ENCODE measurements around the gene NHSL1.

Gene NHSL1

GRCh38 chr6:138499303-138500018 is at the start of gene NHSL1:
Gene NHSL1, minus strand, starts transcription at chr6:138499494. Its CDS starts 204 bp downstream, at chr6:138499290.
- DNase-seq = no peak

- DNase-seq = no peak
Observed at GRCh38 chr6:138546733-138547185, 47.5 kb upstream of the NHSL1 start.

GRCh38 chr6:138545621-138545980 is 46.3 kb upstream of the NHSL1 start:
- DNase-seq = no peak

- DNase-seq = no peak
Observed at GRCh38 chr6:138544501-138544900, 45.2 kb upstream of the NHSL1 start.

GRCh38 chr6:138543657-138544056 is 44.4 kb upstream of the NHSL1 start:
- no peak for DNase-seq

- no peak for DNase-seq
Observed at GRCh38 chr6:138541823-138542481, 42.7 kb upstream of the NHSL1 start.

GRCh38 chr6:138540468-138540867 is 41.2 kb upstream of the NHSL1 start:
- DNase-seq = no peak

GRCh38 chr6:138539876-138540275 is 40.6 kb upstream of the NHSL1 start:
- no peak for DNase-seq

- DNase-seq = no peak
Observed at GRCh38 chr6:138538390-138539031, 39.2 kb upstream of the NHSL1 start.

- no peak for DNase-seq
Observed at GRCh38 chr6:138537106-138537505, 37.8 kb upstream of the NHSL1 start.

- DNase-seq = no peak
Observed at GRCh38 chr6:138535728-138536455, 36.6 kb upstream of the NHSL1 start.

- no peak for DNase-seq
Observed at GRCh38 chr6:138533667-138534066, 34.4 kb upstream of the NHSL1 start.

- DNase-seq = no peak
Observed at GRCh38 chr6:138531387-138531786, 32.1 kb upstream of the NHSL1 start.

- no peak for DNase-seq
Observed at GRCh38 chr6:138529478-138529877, 30.2 kb upstream of the NHSL1 start.

- DNase-seq = no peak
Observed at GRCh38 chr6:138528956-138529355, 29.7 kb upstream of the NHSL1 start.

- no peak for DNase-seq
Observed at GRCh38 chr6:138528137-138528536, 28.8 kb upstream of the NHSL1 start.

- DNase-seq = no peak
Observed at GRCh38 chr6:138527411-138528088, 28.3 kb upstream of the NHSL1 start.

- DNase-seq = no peak
Observed at GRCh38 chr6:138526822-138527235, 27.5 kb upstream of the NHSL1 start.

GRCh38 chr6:138525355-138525754 is 26.1 kb upstream of the NHSL1 start:
- no peak for DNase-seq

- DNase-seq = no peak
Observed at GRCh38 chr6:138524526-138524925, 25.2 kb upstream of the NHSL1 start.

- DNase-seq = no peak
Observed at GRCh38 chr6:138523347-138524210, 24.3 kb upstream of the NHSL1 start.

GRCh38 chr6:138522611-138523010 is 23.3 kb upstream of the NHSL1 start:
- peak; percentile 19 for DNase-seq

All from RPMI8226 (cell line).